ENCODE results near the gene SPC25. TPM values are rescaled to one million over a fixed set of nuclear protein-coding genes. Genes with fewer than 3 reads are reported as not detected.

Gene SPC25
- total RNA-seq, 1 experiment from 2014 or later: 29.8 TPM

GRCh38 chr2:168912466-168912865 lies 22.2 kb upstream of the SPC25 start:
- H3K9ac ChIP-seq (ENCODE audit: low read length): no peak overlapping the region
- H3K36me3 ChIP-seq (ENCODE audit: control insufficient read depth in 1 of 2, insufficient read depth in 2 of 2, low read length in 2 of 2): no peaks in the 10 kb centered on the region
- no peak overlapping the region for H2AFZ ChIP-seq (ENCODE audit: low read depth, low read length, poor library complexity, severe bottlenecking)
- H3K79me2 ChIP-seq (ENCODE audit: insufficient read depth, low read length): no peaks in the 10 kb centered on the region
- no peak for TF ChIP-seq ZBTB33 (IDR thresholded peaks at IDR 0.05; ENCODE audit: extremely low read depth, insufficient replicate concordance, low read length)
- TF ChIP-seq YY1 (IDR thresholded peaks at IDR 0.05; ENCODE audit: extremely low read depth, insufficient replicate concordance, low read depth, low read length): no peak
- TF ChIP-seq ATF3 (IDR thresholded peaks at IDR 0.05): no peak
- no peak for TF ChIP-seq EZH2phosphoT487 (IDR thresholded peaks at IDR 0.05; ENCODE audit: borderline replicate concordance)
- TF ChIP-seq EGR1 (IDR thresholded peaks at IDR 0.05; ENCODE audit: low read depth): no peak
- no peak for TF ChIP-seq SRF (IDR thresholded peaks at IDR 0.05; ENCODE audit: low read depth)
- TF ChIP-seq EZH2 (IDR thresholded peaks at IDR 0.05): no peak
- TF ChIP-seq SIN3A (IDR thresholded peaks at IDR 0.05; ENCODE audit: low read depth): no peak
- TF ChIP-seq JUND (IDR thresholded peaks at IDR 0.05): no peak
- TF ChIP-seq CEBPB (IDR thresholded peaks at IDR 0.05; ENCODE audit: low read depth): no peak
- no peak for TF ChIP-seq TCF7L2 (IDR thresholded peaks at IDR 0.05; ENCODE audit: borderline replicate concordance, extremely low read depth, insufficient read depth, insufficient read length)
- no peak for TF ChIP-seq FOSL1 (IDR thresholded peaks at IDR 0.05; ENCODE audit: low read depth)
- H3K9me3 ChIP-seq (ENCODE audit: control insufficient read depth in 1 of 2, insufficient read depth in 1 of 2, low read depth in 1 of 2, low read length in 2 of 2): peaks cover 0 to 6% of the 10 kb centered on the region in 2 experiments; a peak in 2 of 4 replicates
- no peak for ATAC-seq
- ChIA-PET POLR2A (no interaction called here), RAD21 (ENCODE audit: low non-redundant PET in 1 of 2, low total read pairs in 2 of 2, uncharacterized antibody in 2 of 2, unreplicated experiment in 2 of 2) (no interaction called here), CTCF (no interaction called here)
- H3K4me3 ChIP-seq (replicated peaks in 1 of 2; ENCODE audit: low read depth in 1 of 2, low read length in 2 of 2): no peak overlapping the region
- H3K9me2 ChIP-seq (ENCODE audit: insufficient read depth): no peaks in the 10 kb centered on the region
- no peaks in the 10 kb centered on the region for H4K20me1 ChIP-seq (ENCODE audit: insufficient read depth)
- no peak overlapping the region for H3K4me2 ChIP-seq (ENCODE audit: low read length)
- BruUV-seq (replicated peaks): no TSS peak
- no peaks in the 10 kb centered on the region for H3K27me3 ChIP-seq (ENCODE audit: insufficient read depth, low read length)
- DNase-seq (ENCODE audit: low read depth, low spot score): no peak
- H3K4me1 ChIP-seq (ENCODE audit: control insufficient read depth in 1 of 2, insufficient read depth in 2 of 2, low read length in 2 of 2): no peaks in the 10 kb centered on the region
- H3K27ac ChIP-seq (ENCODE audit: low read depth, low read length): no peak overlapping the region
- intact Hi-C loops (cut with micrococcal nuclease): loop anchor here (10.0 kb wide), 1 partner anchor 768 kb away; no protein-coding TSS in a partner anchor

Data from HCT116 (cell line).